Calu3 (cell line): ENCODE results near the gene ZNF511. TPM values are rescaled to one million over a fixed set of nuclear protein-coding genes. Genes with fewer than 3 reads are reported as not detected.

Experiments used
- BruUV-seq: library from RNA; stranded (reverse); fragments of 400-500 nt; replicated peaks from 2 replicates; lab custom pipeline; 2021; lab: Mats Ljungman, UMichigan
- CTCF ChIA-PET: fragments of 300-600 bp; sonication (Branson Sonifier 250); formaldehyde crosslinking; loops from one replicate; lab custom pipeline; 2022; ENCODE audit warnings: antibody characterized with exemption; lab: Charles Lee
- DNase-seq: peaks from one replicate; pipeline ENCODE4 v3.0.0; 2022
- H3K27ac Mint-ChIP-seq: one replicate; pipeline ENCODE4 v1.8.0; 2022; ENCODE audit warnings: mixed read lengths; ENCODE audit not compliant: unreplicated experiment
- H3K27me3 Mint-ChIP-seq: one replicate; pipeline ENCODE4 v1.8.0; 2022; ENCODE audit warnings: mixed read lengths; ENCODE audit not compliant: unreplicated experiment
- H3K36me3 Mint-ChIP-seq: one replicate; pipeline ENCODE4 v1.8.0; 2022; ENCODE audit warnings: mild to moderate bottlenecking, moderate library complexity, mixed read lengths; ENCODE audit not compliant: insufficient read depth, unreplicated experiment
- H3K4me1 Mint-ChIP-seq: one replicate; pipeline ENCODE4 v1.8.0; 2022; ENCODE audit warnings: mild to moderate bottlenecking, low read depth, mixed read lengths; ENCODE audit not compliant: unreplicated experiment
- H3K4me3 Mint-ChIP-seq: one replicate; pipeline ENCODE4 v1.8.0; 2022; ENCODE audit warnings: mild to moderate bottlenecking, low read depth, moderate library complexity, mixed read lengths; ENCODE audit not compliant: unreplicated experiment
- H3K9me3 Mint-ChIP-seq: one replicate; pipeline ENCODE4 v1.8.0; 2022; ENCODE audit warnings: low read depth, mixed read lengths; ENCODE audit not compliant: unreplicated experiment
- CTCF ChIP-seq: fragments of 200-600 bp; IDR thresholded peaks from one replicate; pipeline ENCODE4 v1.8.0; 2022; ENCODE audit warnings: antibody characterized with exemption; ENCODE audit not compliant: unreplicated experiment
- intact Hi-C: fragments of 100-400 bp; cut with micrococcal nuclease; formaldehyde crosslinking; loops from one replicate; pipeline ENCODE4 v1.10.0; 2022; ENCODE audit not compliant: unreplicated experiment
- total RNA-seq: library from RNA; stranded (reverse); gene quantifications from 2 replicates; pipeline ENCODE4 v1.2.3, GENCODE V29; 2022

ZNF511 gene
- total RNA-seq, 1 experiment from 2014 or later: 24.0 TPM

GRCh38 chr10:133277993-133278576, 30.6 kb upstream of the ZNF511 start:
- Mint-ChIP-seq H3K4me1 (peaks cover 10% of the 10 kb centered on the region), H3K9me3 (no peaks in the 10 kb centered on the region), H3K4me3 (peak overlapping the region; percentile 44), H3K36me3 (peaks cover 28% of the 10 kb centered on the region), H3K27me3 (no peaks in the 10 kb centered on the region), H3K27ac (no peak overlapping the region)
- no peak for DNase-seq
- no TSS peak for BruUV-seq
- intact Hi-C loops: no loop called here
- CTCF ChIA-PET: no interaction called here
- TF ChIP-seq CTCF: no peak

- peak overlapping the region; percentile 44 for H3K4me3 Mint-ChIP-seq
- no peak for TF ChIP-seq CTCF
- H3K27me3 Mint-ChIP-seq: no peaks in the 10 kb centered on the region
- intact Hi-C loops: no loop called here
- BruUV-seq: no TSS peak
- peaks cover 10% of the 10 kb centered on the region for H3K4me1 Mint-ChIP-seq
- CTCF ChIA-PET: no interaction called here
- no peak overlapping the region for H3K27ac Mint-ChIP-seq
- H3K36me3 Mint-ChIP-seq: peaks cover 28% of the 10 kb centered on the region
- no peaks in the 10 kb centered on the region for H3K9me3 Mint-ChIP-seq
- DNase-seq: peak; percentile 67
Observed at GRCh38 chr10:133278577-133279265, 30.0 kb upstream of the ZNF511 start.

GRCh38 chr10:133279326-133280226, 29.1 kb upstream of the ZNF511 start:
- H3K27me3 Mint-ChIP-seq: no peaks in the 10 kb centered on the region
- CTCF ChIA-PET: no interaction called here
- peaks cover 10% of the 10 kb centered on the region for H3K4me1 Mint-ChIP-seq
- H3K36me3 Mint-ChIP-seq: peaks cover 33% of the 10 kb centered on the region
- BruUV-seq: no TSS peak
- intact Hi-C loops: no loop called here
- no peak for TF ChIP-seq CTCF
- no peak overlapping the region for H3K27ac Mint-ChIP-seq
- no peaks in the 10 kb centered on the region for H3K9me3 Mint-ChIP-seq
- DNase-seq: no peak
- H3K4me3 Mint-ChIP-seq: no peak overlapping the region

- CTCF ChIA-PET: no interaction called here
- no peak overlapping the region for H3K27ac Mint-ChIP-seq
- peaks cover 10% of the 10 kb centered on the region for H3K4me1 Mint-ChIP-seq
- no TSS peak for BruUV-seq
- H3K36me3 Mint-ChIP-seq: peaks cover 32% of the 10 kb centered on the region
- intact Hi-C loops: no loop called here
- no peak for TF ChIP-seq CTCF
- H3K4me3 Mint-ChIP-seq: no peak overlapping the region
- H3K9me3 Mint-ChIP-seq: no peaks in the 10 kb centered on the region
- DNase-seq: no peak
- H3K27me3 Mint-ChIP-seq: no peaks in the 10 kb centered on the region
Observed at GRCh38 chr10:133280391-133281059, 28.2 kb upstream of the ZNF511 start.
